Measurements from ENCODE around the gene ZNF438. TPM values are rescaled to one million over a fixed set of nuclear protein-coding genes. Genes with fewer than 3 reads are reported as not detected.

Gene ZNF438
- polyA plus RNA-seq, 3 donors = 5.4 to 11.1 (median 9.3) TPM

GRCh38 chr10:30822693-30823465, 208.8 kb downstream of the ZNF438 start:
- no peak overlapping the region for H3K27ac ChIP-seq (ENCODE audit: low read depth in 1 of 2, low read length in 2 of 2)
- whole genome bisulfite sequencing (ENCODE audit: insufficient coverage) = 89% methylated on average over 6 of the region's 10 CpGs
- DNase-seq = no peak
- intact Hi-C loops (cut with micrococcal nuclease) = no loop called here
- H3K4me2 ChIP-seq (replicated peaks; ENCODE audit: extremely low read depth, low read length, poor library complexity, severe bottlenecking) = no peak overlapping the region
- H3K9me3 Mint-ChIP-seq = peaks cover 0 to 5% (median 2%) of the 10 kb centered on the region in 7 donors
- no peak overlapping the region for H3K4me3 ChIP-seq (replicated peaks in 1 of 3; ENCODE audit: low read depth in 2 of 3, low read length in 3 of 3)
- no peaks in the 10 kb centered on the region for H3K9me3 ChIP-seq (replicated peaks in 1 of 2; ENCODE audit: control insufficient read depth in 1 of 2, insufficient read depth in 1 of 2, low read length in 2 of 2)
- H3K27me3 Mint-ChIP-seq (ENCODE audit: low read depth in 3 of 3) = peaks cover 1 to 2% (median 2%) of the 10 kb centered on the region in 3 donors
- H2AFZ ChIP-seq (ENCODE audit: insufficient read depth, low read depth, low read length, poor library complexity, severe bottlenecking) = no peak overlapping the region
- TF ChIP-seq, protein P1, sequence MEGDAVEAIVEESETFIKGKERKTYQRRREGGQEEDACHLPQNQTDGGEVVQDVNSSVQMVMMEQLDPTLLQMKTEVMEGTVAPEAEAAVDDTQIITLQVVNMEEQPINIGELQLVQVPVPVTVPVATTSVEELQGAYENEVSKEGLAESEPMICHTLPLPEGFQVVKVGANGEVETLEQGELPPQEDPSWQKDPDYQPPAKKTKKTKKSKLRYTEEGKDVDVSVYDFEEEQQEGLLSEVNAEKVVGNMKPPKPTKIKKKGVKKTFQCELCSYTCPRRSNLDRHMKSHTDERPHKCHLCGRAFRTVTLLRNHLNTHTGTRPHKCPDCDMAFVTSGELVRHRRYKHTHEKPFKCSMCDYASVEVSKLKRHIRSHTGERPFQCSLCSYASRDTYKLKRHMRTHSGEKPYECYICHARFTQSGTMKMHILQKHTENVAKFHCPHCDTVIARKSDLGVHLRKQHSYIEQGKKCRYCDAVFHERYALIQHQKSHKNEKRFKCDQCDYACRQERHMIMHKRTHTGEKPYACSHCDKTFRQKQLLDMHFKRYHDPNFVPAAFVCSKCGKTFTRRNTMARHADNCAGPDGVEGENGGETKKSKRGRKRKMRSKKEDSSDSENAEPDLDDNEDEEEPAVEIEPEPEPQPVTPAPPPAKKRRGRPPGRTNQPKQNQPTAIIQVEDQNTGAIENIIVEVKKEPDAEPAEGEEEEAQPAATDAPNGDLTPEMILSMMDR (IDR thresholded peaks at IDR 0.05) = no peak
- no peaks in the 10 kb centered on the region for H3K79me2 ChIP-seq (ENCODE audit: insufficient read depth, low read length)
- H3K27me3 ChIP-seq (ENCODE audit: control insufficient read depth in 2 of 2, insufficient read depth in 2 of 2, low read length in 2 of 2) = no peaks in the 10 kb centered on the region
- peaks cover 4 to 5% of the 10 kb centered on the region in 2 donors for H3K4me1 ChIP-seq (ENCODE audit: control insufficient read depth in 1 of 2, insufficient read depth in 2 of 2, low read length in 2 of 2)
- H3K4me3 Mint-ChIP-seq = no peak overlapping the region
- no peak overlapping the region for H3K9ac ChIP-seq (ENCODE audit: insufficient read depth, low read length, poor library complexity, severe bottlenecking)
- no peaks in the 10 kb centered on the region for H3K36me3 Mint-ChIP-seq
- peaks cover 19% of the 10 kb centered on the region for H3K4me1 Mint-ChIP-seq
- no peaks in the 10 kb centered on the region for H4K20me1 ChIP-seq (ENCODE audit: insufficient read depth, low read length)
- H3K27ac Mint-ChIP-seq = no peak overlapping the region
- H3K36me3 ChIP-seq (replicated peaks in 1 of 2; ENCODE audit: control insufficient read depth in 1 of 2, insufficient read depth in 2 of 2, low read length in 2 of 2) = no peaks in the 10 kb centered on the region

- H3K9me3 ChIP-seq (replicated peaks in 1 of 2; ENCODE audit: control insufficient read depth in 1 of 2, insufficient read depth in 1 of 2, low read length in 2 of 2) = no peaks in the 10 kb centered on the region
- no peak overlapping the region for H3K9ac ChIP-seq (ENCODE audit: insufficient read depth, low read length, poor library complexity, severe bottlenecking)
- TF ChIP-seq, protein P1 (IDR thresholded peaks at IDR 0.05) = no peak
- H3K79me2 ChIP-seq (ENCODE audit: insufficient read depth, low read length) = no peaks in the 10 kb centered on the region
- WGBS (ENCODE audit: insufficient coverage) = 94% methylated on average over 8 of the region's 17 CpGs
- Mint-ChIP-seq H3K9me3 (peaks cover 0 to 4% (median 2%) of the 10 kb centered on the region in 7 donors), H3K27me3 (ENCODE audit: low read depth in 3 of 3) (peaks cover 1 to 2% (median 2%) of the 10 kb centered on the region in 3 donors), H3K36me3 (no peaks in the 10 kb centered on the region), H3K4me3 (no peak overlapping the region), H3K4me1 (peaks cover 24% of the 10 kb centered on the region), H3K27ac (no peak overlapping the region)
- DNase-seq = no peak
- H2AFZ ChIP-seq (ENCODE audit: insufficient read depth, low read depth, low read length, poor library complexity, severe bottlenecking) = no peak overlapping the region
- H3K36me3 ChIP-seq (replicated peaks in 1 of 2; ENCODE audit: control insufficient read depth in 1 of 2, insufficient read depth in 2 of 2, low read length in 2 of 2) = no peaks in the 10 kb centered on the region
- H3K27me3 ChIP-seq (ENCODE audit: control insufficient read depth in 2 of 2, insufficient read depth in 2 of 2, low read length in 2 of 2) = no peaks in the 10 kb centered on the region
- no peak overlapping the region for H3K4me3 ChIP-seq (replicated peaks in 1 of 3; ENCODE audit: low read depth in 2 of 3, low read length in 3 of 3)
- no peak overlapping the region for H3K4me2 ChIP-seq (replicated peaks; ENCODE audit: extremely low read depth, low read length, poor library complexity, severe bottlenecking)
- peaks cover 8 to 9% of the 10 kb centered on the region in 2 donors for H3K4me1 ChIP-seq (ENCODE audit: control insufficient read depth in 1 of 2, insufficient read depth in 2 of 2, low read length in 2 of 2)
- no peaks in the 10 kb centered on the region for H4K20me1 ChIP-seq (ENCODE audit: insufficient read depth, low read length)
- H3K27ac ChIP-seq (ENCODE audit: low read depth in 1 of 2, low read length in 2 of 2) = no peak overlapping the region
- intact Hi-C loops (cut with micrococcal nuclease) = no loop called here
These were observed 209.5 kb downstream of the ZNF438 start for GRCh38 chr10:30821994-30822692.
